GM18507 (cell line): Measurements from ENCODE around the gene NCOA5.
"Not testable (repeated sequence)": the region's sequence is repeated elsewhere in the genome, so short reads cannot be mapped to it uniquely, and the experiment has no call there.

Experiments used
- DNase-seq: peaks from one replicate; pipeline ENCODE4 v3.0.0; 2011; ENCODE audit warnings: low read depth; ENCODE audit not compliant: insufficient read length; ENCODE audit errors: extremely low spot score
- FAIRE-seq: peaks from 2 replicates; lab custom pipeline; 2011; peaks lifted over from hg19 to GRCh38; lab: Jason Lieb, UNC

The NCOA5 gene

GRCh38 chr20:46121184-46121930 lies 31.6 kb upstream of the NCOA5 start:
- FAIRE-seq (peak; percentile 41), DNase-seq (no peak)

DNA sequence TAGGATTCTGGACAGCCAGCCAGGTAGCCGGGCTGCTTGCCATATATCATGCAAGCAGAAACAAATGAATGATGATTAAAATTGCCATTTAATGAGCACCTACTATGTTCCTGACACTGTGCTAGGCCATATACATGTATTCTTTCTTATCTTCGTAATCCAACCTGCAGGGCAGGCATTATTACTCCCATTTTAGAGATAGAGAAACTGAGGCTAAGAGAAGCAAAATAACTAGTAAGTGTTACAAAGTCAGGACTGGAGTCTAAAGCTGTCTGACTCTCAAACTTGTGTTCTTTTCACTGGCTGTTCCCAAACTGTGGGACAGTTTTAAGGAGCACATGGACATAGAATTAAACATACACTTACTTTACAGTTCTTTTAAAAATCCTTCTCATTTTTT lies 30.4 kb upstream of the NCOA5 start:
- DNase-seq = no peak
- no peak for FAIRE-seq

DNA sequence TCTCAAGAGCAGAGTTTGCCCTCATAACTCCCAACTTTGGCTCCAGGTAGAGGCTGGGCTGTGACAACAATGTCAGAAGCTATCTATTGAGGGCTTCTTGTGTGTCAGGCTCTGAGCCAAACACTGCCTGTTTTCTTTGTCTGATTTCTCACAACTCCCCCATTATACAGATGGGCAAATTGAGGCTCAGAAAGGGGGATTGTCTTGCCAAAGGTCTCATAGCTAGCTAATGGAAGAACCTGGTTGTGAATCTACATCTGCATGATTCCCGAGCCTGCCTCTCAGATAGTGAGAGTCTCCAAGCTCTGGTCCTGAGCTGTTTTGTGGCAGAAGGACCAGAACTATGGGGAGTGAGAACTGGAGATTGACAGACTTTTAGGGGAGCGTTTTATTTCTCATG lies 29.8 kb upstream of the NCOA5 start:
- no peak for DNase-seq
- no peak for FAIRE-seq

DNA sequence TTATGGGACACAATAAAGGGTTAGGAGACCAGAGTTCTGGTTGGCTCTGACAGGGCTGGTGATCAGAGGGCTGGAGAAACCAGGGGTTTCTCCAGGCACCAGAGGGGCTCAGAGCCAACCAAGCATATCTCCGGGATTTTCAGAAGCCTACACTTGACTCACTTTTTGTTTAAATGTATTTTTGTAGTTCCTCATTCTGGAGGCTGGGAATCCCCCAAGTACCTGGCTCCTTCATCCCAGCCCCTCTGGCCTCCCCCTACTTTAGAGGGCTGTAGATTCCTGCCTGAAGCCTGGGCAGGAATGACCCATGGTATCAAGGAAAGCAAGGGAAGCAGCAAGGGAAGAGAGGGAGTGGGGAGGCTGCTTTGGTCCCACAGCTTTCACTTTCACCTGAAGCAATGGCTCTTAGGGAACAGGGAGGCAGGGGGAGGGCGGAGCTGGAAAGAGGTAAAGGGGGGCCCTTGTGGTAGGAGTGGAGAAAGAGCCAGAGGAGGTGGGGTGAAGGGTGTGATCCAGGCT lies 29.3 kb upstream of the NCOA5 start:
- no peak for DNase-seq
- FAIRE-seq = peak; percentile 90

GRCh38 chr20:46118481-46119020 lies 28.8 kb upstream of the NCOA5 start:
- no peak for DNase-seq
- peak; percentile 60 for FAIRE-seq

DNA sequence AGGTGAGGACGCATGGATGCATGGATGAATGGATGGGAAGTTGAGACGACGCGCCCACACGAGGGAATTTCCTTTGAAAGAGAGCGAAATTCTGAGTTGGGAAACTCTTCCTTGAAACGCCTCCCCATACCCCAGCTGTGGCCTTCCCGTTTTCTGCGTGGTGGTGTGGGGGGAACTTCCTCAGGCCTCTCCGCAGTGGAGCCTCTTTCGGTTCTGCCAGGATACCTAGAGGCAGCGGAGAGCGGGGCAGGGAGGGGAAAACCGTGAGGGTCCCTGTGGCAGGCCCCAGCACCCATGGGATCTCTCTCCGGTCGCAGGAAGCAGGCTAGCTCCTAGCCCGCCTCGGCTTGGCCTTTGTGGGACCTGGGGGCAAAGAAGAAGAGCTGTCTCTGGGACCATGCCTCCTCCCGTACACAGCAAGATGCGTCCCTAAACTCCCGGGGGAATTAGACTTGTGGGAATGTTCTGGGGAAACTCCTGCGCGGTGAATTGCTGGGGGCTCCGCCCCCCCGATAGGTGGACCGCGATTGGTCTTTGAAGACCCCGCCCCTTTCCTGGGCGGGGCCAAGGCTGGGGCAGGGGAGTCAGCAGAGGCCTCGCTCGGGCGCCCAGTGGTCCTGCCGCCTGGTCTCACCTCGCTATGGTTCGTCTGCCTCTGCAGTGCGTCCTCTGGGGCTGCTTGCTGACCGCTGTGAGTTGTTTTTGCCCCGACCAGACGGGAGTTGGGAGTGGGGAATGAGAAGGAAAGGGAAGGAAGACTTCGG lies 28.1 kb upstream of the NCOA5 start, which contains the start of gene CD40:
Gene CD40 (plus strand): TSS at position 611 of the 764 bp plus-strand sequence. CDS start 30 bp downstream, at position 641.
- DNase-seq = peak; percentile 84
- FAIRE-seq = peak; percentile 86

DNA sequence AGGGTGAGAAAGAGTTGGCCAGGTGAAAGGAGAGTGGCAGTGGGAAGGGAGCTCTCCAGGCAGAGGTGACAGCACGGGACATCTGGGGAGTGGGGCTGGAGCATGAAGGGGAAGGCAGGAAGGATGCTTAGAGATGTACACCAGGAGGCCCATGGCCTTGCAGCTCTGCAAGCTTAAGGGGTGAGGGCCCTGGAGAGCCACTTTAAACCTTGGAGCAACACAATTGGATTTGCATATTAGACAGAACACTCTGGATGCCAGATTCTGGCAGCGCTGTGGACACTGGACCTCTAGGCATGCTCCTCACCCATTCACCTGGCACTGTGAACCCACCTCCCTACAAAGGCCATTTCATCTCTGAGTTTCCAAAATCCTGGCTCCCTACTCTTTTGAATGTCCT lies 24.7 kb upstream of the NCOA5 start:
- FAIRE-seq (no peak), DNase-seq (no peak)

GRCh38 chr20:46113113-46113470 lies 23.3 kb upstream of the NCOA5 start:
- FAIRE-seq (no peak), DNase-seq (no peak)

DNA sequence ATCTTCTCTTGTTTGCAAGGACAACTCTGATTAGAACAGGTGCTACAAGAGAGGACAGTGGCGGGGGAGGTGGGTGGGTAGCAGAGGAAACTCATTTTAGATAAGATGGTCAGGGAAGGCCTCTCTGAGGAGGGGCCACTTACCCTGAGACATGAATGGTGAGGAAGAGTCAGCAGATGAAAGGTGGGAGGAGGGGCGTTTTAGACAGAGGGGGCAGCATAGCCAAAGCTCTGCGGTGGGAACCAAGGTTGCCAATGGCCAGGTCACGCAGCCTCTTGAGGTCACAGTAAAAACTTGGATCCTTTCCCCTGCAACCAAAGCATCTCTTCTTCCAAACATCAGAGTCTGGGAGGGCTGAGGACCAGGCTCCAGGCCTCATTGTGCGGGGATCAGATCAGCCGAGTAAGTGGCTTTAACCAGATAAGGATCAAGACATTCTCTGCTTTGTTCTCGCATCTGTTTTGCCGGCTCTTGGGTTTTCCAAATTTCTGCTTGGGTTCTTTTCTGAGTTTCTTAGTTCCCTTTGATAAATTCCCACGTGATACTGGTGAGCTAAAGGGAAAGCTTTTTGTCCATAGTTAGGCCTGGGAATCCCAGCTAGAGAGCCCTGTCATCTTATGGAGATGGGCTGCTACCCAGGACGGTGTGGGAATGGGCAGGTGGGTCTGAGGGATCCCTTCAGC lies 22.8 kb upstream of the NCOA5 start:
- no peak for FAIRE-seq
- DNase-seq = no peak

DNA sequence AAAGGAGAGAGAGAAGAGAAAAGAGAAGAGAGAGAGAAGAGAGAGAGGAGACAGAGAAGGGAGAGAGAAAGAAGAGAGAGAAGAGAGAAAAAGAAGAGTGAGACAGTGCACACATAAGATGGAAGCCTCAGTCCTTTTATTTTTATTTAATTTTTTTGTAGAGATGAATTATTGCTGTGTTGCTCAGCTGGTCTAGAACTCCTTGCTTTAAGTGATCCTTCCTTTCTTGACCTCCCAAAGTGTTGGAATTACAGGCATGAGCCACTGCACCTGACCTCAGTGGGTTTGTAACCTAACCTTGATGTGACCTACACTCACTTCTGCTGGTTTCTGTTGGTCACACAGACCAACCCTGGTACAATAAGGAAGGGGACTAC lies 22.1 kb upstream of the NCOA5 start:
- FAIRE-seq = peak; percentile 39
- no peak for DNase-seq

DNA sequence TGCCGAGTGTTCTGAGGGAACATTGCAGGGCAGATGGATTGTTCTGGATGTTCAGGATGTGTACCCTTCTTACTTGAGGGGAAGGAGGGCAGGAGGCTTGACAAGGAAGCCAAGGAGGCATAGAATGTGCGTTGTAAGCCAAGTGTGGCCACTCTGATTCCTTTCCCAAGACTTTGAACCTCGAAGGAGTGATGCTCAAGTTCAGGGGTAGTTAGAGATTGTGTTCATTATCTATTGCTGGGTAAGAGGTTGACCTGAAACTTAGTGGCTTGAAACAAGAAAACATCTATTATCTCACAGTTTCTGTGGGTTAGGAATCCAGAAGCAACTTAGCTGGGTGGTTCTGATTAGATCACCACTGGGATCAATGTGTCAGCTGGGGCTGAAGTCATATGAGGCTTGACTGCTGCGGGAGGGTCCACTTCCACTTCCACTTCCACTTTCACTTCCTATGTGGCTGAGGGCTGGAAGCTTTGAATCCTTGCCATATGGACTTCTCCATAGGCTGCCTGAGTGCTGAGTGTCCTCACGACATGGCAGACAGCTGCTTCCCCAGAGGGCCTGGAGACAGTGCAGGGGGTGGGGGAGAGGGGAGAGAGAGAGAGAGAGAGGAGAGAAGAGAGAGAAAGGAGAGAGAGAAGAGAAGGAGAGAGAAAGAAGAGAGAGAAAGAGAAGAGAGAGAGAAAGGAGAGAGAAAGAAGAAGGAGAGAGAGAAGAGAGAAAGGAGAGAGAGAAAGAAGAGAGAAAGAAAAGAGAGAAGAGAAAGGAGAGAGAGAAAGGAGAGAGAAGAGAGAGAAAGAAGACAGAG lies 21.5 kb upstream of the NCOA5 start:
- DNase-seq = no peak
- FAIRE-seq = peak; percentile 94

DNA sequence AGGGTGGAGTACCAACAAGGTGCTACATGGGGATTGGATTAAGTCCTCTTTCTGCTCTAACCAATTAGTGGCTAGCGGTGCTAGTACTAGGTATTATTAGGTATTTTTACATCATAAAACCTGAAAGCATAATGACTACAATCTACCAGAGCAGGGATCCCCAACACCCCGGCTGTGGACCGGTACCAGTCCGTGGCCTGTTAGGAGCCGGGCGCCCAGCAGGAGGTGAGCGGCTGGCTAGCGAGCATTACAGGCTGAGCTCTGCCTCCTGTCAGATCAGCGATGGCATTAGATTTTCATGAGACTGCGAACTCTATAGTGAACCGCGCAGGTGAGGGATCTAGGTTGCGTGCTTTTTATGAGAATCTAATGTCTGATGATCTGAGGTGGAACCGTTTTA lies 19.2 kb upstream of the NCOA5 start:
- DNase-seq (no peak), FAIRE-seq (no peak)

- FAIRE-seq = peak; percentile 100
- DNase-seq = no peak
Measured at GRCh38 chr20:46108435-46108841, 18.7 kb upstream of the NCOA5 start.

DNA sequence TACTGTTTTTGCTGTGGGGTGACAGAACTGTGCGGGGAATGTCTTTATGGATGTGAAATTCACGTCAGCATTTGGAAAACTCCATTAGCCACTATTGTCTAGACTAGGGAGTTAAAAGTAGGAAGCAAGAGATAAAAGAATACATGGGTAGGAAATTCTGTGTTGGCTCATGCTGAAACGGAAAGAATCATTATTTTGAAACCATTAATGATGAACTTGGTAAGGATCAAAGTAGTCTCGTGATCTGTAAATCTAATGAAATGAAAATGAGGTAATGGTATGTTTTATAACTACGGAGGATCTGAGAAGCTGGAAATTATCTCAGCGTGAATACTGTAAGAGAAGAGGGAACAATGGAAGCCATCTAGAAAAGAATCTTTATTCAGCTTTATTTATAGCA lies 17.3 kb upstream of the NCOA5 start:
- no peak for FAIRE-seq
- no peak for DNase-seq

DNA sequence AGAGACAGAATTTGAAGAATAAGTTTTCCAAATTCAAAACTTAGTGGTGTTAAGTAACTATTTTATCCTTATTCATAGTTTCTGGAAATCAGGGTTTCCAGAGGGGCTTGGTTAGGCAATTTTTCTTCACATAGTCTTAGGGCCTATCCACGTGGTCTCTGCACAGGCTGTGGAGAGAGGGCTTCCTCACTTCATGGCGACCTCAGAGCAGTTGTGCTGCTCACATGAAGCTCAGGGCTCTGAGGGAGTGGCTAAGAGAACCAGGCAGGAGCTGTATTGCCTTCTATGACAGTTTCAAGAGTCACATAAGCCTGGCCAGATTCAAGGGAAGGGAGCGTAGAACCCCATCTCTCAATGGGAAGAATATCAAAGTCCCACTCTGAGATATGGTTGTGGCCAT lies 14.5 kb upstream of the NCOA5 start:
- FAIRE-seq = no peak

GRCh38 chr20:46102940-46103339 lies 13.2 kb upstream of the NCOA5 start:
- DNase-seq (no peak), FAIRE-seq (no peak)

More for the DNA sequence above, 14.5 kb upstream of the NCOA5 start:
- DNase-seq = no peak

DNA sequence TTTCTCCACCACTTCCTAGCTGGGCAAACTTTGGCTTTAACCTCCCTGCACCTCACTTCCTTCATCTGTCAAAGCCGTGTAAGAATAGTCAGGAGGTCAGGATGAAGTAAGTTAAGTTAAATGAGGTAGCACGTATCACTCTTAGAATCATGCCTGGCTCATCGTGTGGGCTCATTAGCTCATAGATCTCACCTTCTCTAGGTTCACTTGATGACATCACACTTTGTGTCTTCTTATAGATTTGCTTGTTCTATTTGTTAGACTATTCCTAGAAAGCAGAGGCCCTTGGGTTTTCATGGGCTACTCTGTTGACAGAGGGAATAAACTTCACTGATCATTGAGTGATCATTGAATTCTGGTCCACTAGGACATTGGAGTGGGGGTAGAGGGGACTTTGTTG lies 12.2 kb upstream of the NCOA5 start:
- no peak for DNase-seq
- no peak for FAIRE-seq

- DNase-seq (no peak), FAIRE-seq (no peak)
Measured at GRCh38 chr20:46100988-46101387, 11.2 kb upstream of the NCOA5 start.

GRCh38 chr20:46100444-46100843 lies 10.7 kb upstream of the NCOA5 start:
- DNase-seq, FAIRE-seq: not testable (repeated sequence)
